CD14-positive monocyte (primary cell): ENCODE measurements around the gene CDC14A. TPM values are rescaled to one million over a fixed set of nuclear protein-coding genes. Genes with fewer than 3 reads are reported as not detected.

Experiments used
- DNase-seq, 3 donors: peaks; one replicate each; pipeline ENCODE4 v3.0.0-alpha.2; 2011 to 2022
- H2AFZ ChIP-seq: 2 replicates; pipeline ENCODE4 v1.6.0; 2012; ENCODE audit warnings: mild to moderate bottlenecking, low read depth, low read length, inconsistent platforms; ENCODE audit not compliant: insufficient read depth, poor library complexity, severe bottlenecking
- H3K27ac ChIP-seq, 2 donors: 1 replicate in 1 of 2; 2 replicates in 1 of 2; pipeline ENCODE4 v1.5.1; 2012 to 2013; ENCODE audit warnings: low read length in 2 of 2, control low read depth in 1 of 2, inconsistent platforms in 1 of 2, low read depth in 1 of 2, mild to moderate bottlenecking in 1 of 2
- H3K27me3 ChIP-seq, 2 donors: one replicate each; pipeline versions ENCODE4 v1.6.0 to v1.6.1; 2011 to 2013; ENCODE audit warnings: low read length in 2 of 2; ENCODE audit not compliant: control insufficient read depth in 2 of 2, insufficient read depth in 2 of 2
- H3K36me3 ChIP-seq, 2 donors: replicated peaks in 1 of 2; 1 replicate in 1 of 2; 2 replicates in 1 of 2; pipeline versions ENCODE4 v1.5.1 to v1.6.1; 2012 to 2013; ENCODE audit warnings: low read length in 2 of 2, control low read depth in 1 of 2, inconsistent platforms in 1 of 2, mild to moderate bottlenecking in 1 of 2; ENCODE audit not compliant: insufficient read depth in 2 of 2, control insufficient read depth in 1 of 2
- H3K4me1 ChIP-seq, 2 donors: 1 replicate in 1 of 2; 2 replicates in 1 of 2; pipeline versions ENCODE4 v1.5.1 to v1.6.1; 2012 to 2013; ENCODE audit warnings: low read length in 2 of 2, control low read depth in 1 of 2, inconsistent platforms in 1 of 2, mild to moderate bottlenecking in 1 of 2, moderate library complexity in 1 of 2; ENCODE audit not compliant: insufficient read depth in 2 of 2, control insufficient read depth in 1 of 2
- H3K4me2 ChIP-seq: replicated peaks from 2 replicates; pipeline ENCODE3; 2012; ENCODE audit warnings: low read length, moderate library complexity, mild to moderate bottlenecking; ENCODE audit not compliant: poor library complexity, severe bottlenecking; ENCODE audit errors: extremely low read depth
- H3K4me3 ChIP-seq, 3 experiments: fragments of 200-600 bp in 1 of 3; sonication (generic) in 1 of 3; replicated peaks in 1 of 3; 1 replicate in 2 of 3; 2 replicates in 1 of 3; pipeline ENCODE4 v1.5.1; 2011 to 2013; ENCODE audit warnings: low read length in 3 of 3, mild to moderate bottlenecking in 3 of 3, control low read depth in 2 of 3, low read depth in 2 of 3, inconsistent platforms in 1 of 3, moderate library complexity in 1 of 3
- H3K79me2 ChIP-seq: 2 replicates; pipeline ENCODE4 v1.6.0; 2012; ENCODE audit warnings: mild to moderate bottlenecking, control low read depth, inconsistent platforms, low read length, moderate library complexity; ENCODE audit not compliant: insufficient read depth
- H3K9ac ChIP-seq: 2 replicates; pipeline ENCODE4 v1.6.0; 2017; ENCODE audit warnings: low read length, mild to moderate bottlenecking; ENCODE audit not compliant: insufficient read depth, poor library complexity, severe bottlenecking
- H3K9me3 ChIP-seq, 2 donors: replicated peaks in 1 of 2; 1 replicate in 1 of 2; 2 replicates in 1 of 2; pipeline versions ENCODE4 v1.5.1 to v1.6.1; 2012 to 2013; ENCODE audit warnings: low read length in 2 of 2, control low read depth in 1 of 2; ENCODE audit not compliant: control insufficient read depth in 1 of 2, insufficient read depth in 1 of 2
- H4K20me1 ChIP-seq: 2 replicates; pipeline ENCODE4 v1.6.0; 2012; ENCODE audit warnings: mild to moderate bottlenecking, low read length, control low read depth, moderate library complexity; ENCODE audit not compliant: insufficient read depth
- H3K27ac Mint-ChIP-seq, 7 donors: one replicate each; pipeline ENCODE4 v1.8.0; 2020; ENCODE audit warnings: mild to moderate bottlenecking in 7 of 7, mixed read lengths in 7 of 7, moderate library complexity in 6 of 7, inconsistent platforms in 2 of 7
- H3K27me3 Mint-ChIP-seq, 3 donors: one replicate each; pipeline ENCODE4 v1.8.0; 2021 to 2022; ENCODE audit warnings: low read depth in 3 of 3, mild to moderate bottlenecking in 3 of 3, mixed read lengths in 3 of 3, moderate library complexity in 3 of 3, inconsistent platforms in 1 of 3
- H3K36me3 Mint-ChIP-seq, 2 donors: one replicate each; pipeline ENCODE4 v1.8.0; 2020; ENCODE audit warnings: mixed read lengths in 2 of 2, inconsistent platforms in 1 of 2, mild to moderate bottlenecking in 1 of 2
- H3K4me1 Mint-ChIP-seq: one replicate; pipeline ENCODE4 v1.8.0; 2020; ENCODE audit warnings: mild to moderate bottlenecking, mixed read lengths
- H3K4me3 Mint-ChIP-seq, 2 donors: one replicate each; pipeline ENCODE4 v1.8.0; 2020; ENCODE audit warnings: mild to moderate bottlenecking in 2 of 2, mixed read lengths in 2 of 2, moderate library complexity in 1 of 2
- H3K9me3 Mint-ChIP-seq, 7 donors: one replicate each; pipeline ENCODE4 v1.8.0; 2020 to 2022; ENCODE audit warnings: mixed read lengths in 7 of 7, mild to moderate bottlenecking in 6 of 7, moderate library complexity in 6 of 7, inconsistent platforms in 2 of 7
- CTCF ChIP-seq: fragments of 200-600 bp; IDR thresholded peaks from one replicate; pipeline ENCODE4 v1.8.0; 2022; ENCODE audit warnings: antibody characterized with exemption, mild to moderate bottlenecking
- WGBS: methylation state at CpG from one replicate; pipeline ENCODE4 v1.1.5; 2013; ENCODE audit warnings: missing lambda C conversion rate; ENCODE audit not compliant: insufficient coverage; 5-methylcytosine and 5-hydroxymethylcytosine counted together
- intact Hi-C, 2 donors: fragments of 100-400 bp; cut with micrococcal nuclease; formaldehyde crosslinking; loops; one replicate each; pipeline versions ENCODE4 v1.15.0 to v1.15.1; 2023
- polyA plus RNA-seq, 3 donors: library from polyadenylated mRNA; depleted of rRNA in 1 of 3; unstranded in 2 of 3; stranded (reverse) in 1 of 3; fragments of 300-500 nt in 2 of 3; fragments of >200 nt in 1 of 3; fragmentation: Illumina TruSeq in 2 of 3; gene quantifications; 1 replicate in 2 of 3; 2 replicates in 1 of 3; pipeline ENCODE4 v1.2.3, GENCODE V29; 2012 to 2021

CDC14A gene
- polyA plus RNA-seq, 3 donors = 4.2 to 9.2 (median 6.1) TPM

- peaks cover 68% of the 10 kb centered on the region for H4K20me1 ChIP-seq
- H3K4me3 ChIP-seq = no peak overlapping the region
- no peak overlapping the region for H3K9ac ChIP-seq
- H3K4me1 ChIP-seq = peaks cover 40 to 67% of the 10 kb centered on the region in 2 donors
- WGBS = no CpG with 5 or more reads among the region's 1 CpG
- H3K27ac Mint-ChIP-seq = peak overlapping the region; percentile 77 to 92 (median 90)
- TF ChIP-seq CTCF = no peak
- intact Hi-C loops = loop anchor here in 1 of 2 donors (10.0 kb wide), 1 partner anchor 94 kb away; the partner anchor contains the start of gene RTCA
- DNase-seq = peak; percentile 42 to 81 (median 72)
- no peaks in the 10 kb centered on the region for H3K27me3 ChIP-seq
- peaks cover 72% of the 10 kb centered on the region for H3K4me1 Mint-ChIP-seq
- H3K9me3 ChIP-seq = no peaks in the 10 kb centered on the region
- no peak overlapping the region for H3K4me2 ChIP-seq
- H3K27me3 Mint-ChIP-seq = no peaks in the 10 kb centered on the region
- no peak overlapping the region for H3K4me3 Mint-ChIP-seq
- peaks cover 2 to 19% of the 10 kb centered on the region in 2 donors for H3K36me3 ChIP-seq
- peaks cover 99% of the 10 kb centered on the region for H3K79me2 ChIP-seq
- H2AFZ ChIP-seq = no peak overlapping the region
- H3K36me3 Mint-ChIP-seq = peaks cover 33 to 34% of the 10 kb centered on the region in 2 donors
- H3K27ac ChIP-seq = peak overlapping the region; percentile 41 to 63
- peaks cover 0 to 3% (median 0%) of the 10 kb centered on the region in 7 donors for H3K9me3 Mint-ChIP-seq
Measured at GRCh38 chr1:100359139-100359538, 6.8 kb downstream of the CDC14A start.

- 67% methylated on average over 1 of the region's 2 CpGs for WGBS
- Mint-ChIP-seq H3K27me3 (no peaks in the 10 kb centered on the region), H3K9me3 (peaks cover 0 to 3% (median 0%) of the 10 kb centered on the region in 7 donors), H3K36me3 (peaks cover 33 to 36% of the 10 kb centered on the region in 2 donors), H3K4me1 (peaks cover 58% of the 10 kb centered on the region), H3K27ac (peak overlapping the region; percentile 74 to 92 (median 88)), H3K4me3 (no peak overlapping the region)
- H3K79me2 ChIP-seq = peaks cover 99% of the 10 kb centered on the region
- H3K4me1 ChIP-seq = peaks cover 32 to 49% of the 10 kb centered on the region in 2 donors
- H3K9ac ChIP-seq = no peak overlapping the region
- peaks cover 9 to 29% of the 10 kb centered on the region in 2 donors for H3K36me3 ChIP-seq
- no peaks in the 10 kb centered on the region for H3K9me3 ChIP-seq
- H3K27ac ChIP-seq = peak overlapping the region in 1 of 2 donors; percentile 63
- H3K27me3 ChIP-seq = no peaks in the 10 kb centered on the region
- no peak overlapping the region for H3K4me2 ChIP-seq
- TF ChIP-seq CTCF = no peak
- no peak overlapping the region for H2AFZ ChIP-seq
- intact Hi-C loops = no loop called here
- peaks cover 68% of the 10 kb centered on the region for H4K20me1 ChIP-seq
- no peak for DNase-seq
- H3K4me3 ChIP-seq = no peak overlapping the region
Measured at GRCh38 chr1:100360790-100361510, 8.6 kb downstream of the CDC14A start.
